Breast epithelium (tissue), 4 donors: ENCODE results near the gene NRXN2. TPM values are rescaled to one million over a fixed set of nuclear protein-coding genes. Genes with fewer than 3 reads are reported as not detected.

ENCODE experiments used
- DNase-seq, 2 donors: peaks; one replicate each; pipeline ENCODE4 v3.0.0-alpha.2; 2019; ENCODE audit warnings: low spot score in 2 of 2
- H3K27ac ChIP-seq, 2 donors: fragments of 200-600 bp; sonication (generic) in 1 of 2; one replicate each; pipeline ENCODE4 v1.5.1; 2016 to 2019; ENCODE audit warnings: mild to moderate bottlenecking in 1 of 2
- H3K27me3 ChIP-seq, 2 donors: fragments of 200-600 bp; sonication (generic) in 1 of 2; one replicate each; pipeline versions ENCODE4 v1.5.1 to v1.6.0; 2017 to 2019; ENCODE audit warnings: control low read depth in 1 of 2, mild to moderate bottlenecking in 1 of 2
- H3K36me3 ChIP-seq: fragments of 200-600 bp; one replicate; pipeline ENCODE4 v1.5.1; 2019
- H3K4me1 ChIP-seq, 2 donors: fragments of 200-600 bp; sonication (generic); one replicate each; pipeline ENCODE4 v1.5.1; 2016 to 2019; ENCODE audit warnings: control low read depth in 1 of 2
- H3K4me3 ChIP-seq, 3 donors: fragments of 200-600 bp; sonication (generic); 1 replicate in 2 of 3; 2 replicates in 1 of 3; pipeline ENCODE4 v1.5.1; 2016 to 2019; ENCODE audit warnings: mild to moderate bottlenecking in 3 of 3, moderate library complexity in 2 of 3
- H3K9me3 ChIP-seq, 2 donors: fragments of 200-600 bp; sonication (generic) in 1 of 2; one replicate each; pipeline ENCODE4 v1.5.1; 2016 to 2019; ENCODE audit warnings: control low read depth in 1 of 2
- CTCF ChIP-seq, 3 donors: fragments of 450-650 bp; IDR thresholded peaks; one replicate each; pipeline ENCODE4 v1.5.1; 2016 to 2017; ENCODE audit warnings: antibody characterized with exemption in 3 of 3, mild to moderate bottlenecking in 3 of 3, moderate library complexity in 3 of 3
- POLR2A ChIP-seq: fragments of 450-650 bp; IDR thresholded peaks from one replicate; pipeline ENCODE4 v1.6.1; 2016; ENCODE audit warnings: antibody characterized with exemption, mild to moderate bottlenecking, moderate library complexity
- POLR2AphosphoS5 ChIP-seq, 3 donors: sonication (generic); formaldehyde crosslinking; IDR thresholded peaks; one replicate each; pipeline ENCODE4 v1.6.1; 2017; ENCODE audit warnings: antibody characterized with exemption in 3 of 3
- intact Hi-C: fragments of 100-400 bp; cut with DNase I; formaldehyde crosslinking; loops from one replicate; pipeline ENCODE4 v1.15.1; 2023; ENCODE audit warnings: low total_unique reads
- total RNA-seq, 3 donors: library from RNA; depleted of rRNA; stranded (reverse); fragments of >200 nt; gene quantifications; one replicate each; pipeline ENCODE4 v1.1.0, GENCODE V29; 2016

Gene NRXN2
- total RNA-seq, 3 donors from 2014 or later = 1.8 to 4.3 (median 3.5) TPM

GRCh38 chr11:64607381-64607985, 115.5 kb downstream of the NRXN2 start:
- no peak for TF ChIP-seq POLR2A
- TF ChIP-seq CTCF (IDR thresholded peaks at IDR 0.05) = no peak
- TF ChIP-seq POLR2AphosphoS5 (IDR thresholded peaks at IDR 0.05) = no peak
- Histone ChIP-seq H3K27ac (peak overlapping the region; percentile 45 to 70), H3K4me1 (no peaks in the 10 kb centered on the region), H3K4me3 (peak overlapping the region; percentile 21 to 64 (median 45)), H3K36me3 (no peaks in the 10 kb centered on the region), H3K9me3 (no peaks in the 10 kb centered on the region), H3K27me3 (no peaks in the 10 kb centered on the region)
- DNase-seq = no peak
- intact Hi-C loops = no loop called here

GRCh38 chr11:64606796-64607380, 116.1 kb downstream of the NRXN2 start:
- Histone ChIP-seq H3K27ac (peak overlapping the region in 1 of 2 donors; percentile 70), H3K27me3 (no peaks in the 10 kb centered on the region)
- intact Hi-C loops = no loop called here

GRCh38 chr11:64605656-64606585, 117.1 kb downstream of the NRXN2 start:
- TF ChIP-seq CTCF (IDR thresholded peaks at IDR 0.05) (no peak), POLR2A (no peak), POLR2AphosphoS5 (IDR thresholded peaks at IDR 0.05) (no peak)
- Histone ChIP-seq H3K4me1 (no peaks in the 10 kb centered on the region), H3K27me3 (no peaks in the 10 kb centered on the region), H3K27ac (peak overlapping the region in 1 of 2 donors; percentile 55), H3K36me3 (no peaks in the 10 kb centered on the region), H3K9me3 (no peaks in the 10 kb centered on the region), H3K4me3 (no peak overlapping the region)
- intact Hi-C loops = no loop called here
- DNase-seq = no peak

More at GRCh38 chr11:64606796-64607380, 116.1 kb downstream of the NRXN2 start:
- DNase-seq = no peak
- Histone ChIP-seq H3K36me3 (no peaks in the 10 kb centered on the region), H3K4me1 (no peaks in the 10 kb centered on the region), H3K4me3 (no peak overlapping the region), H3K9me3 (no peaks in the 10 kb centered on the region)
- TF ChIP-seq POLR2A = no peak
- TF ChIP-seq POLR2AphosphoS5 (IDR thresholded peaks at IDR 0.05) = no peak
- TF ChIP-seq CTCF (IDR thresholded peaks at IDR 0.05) = no peak

GRCh38 chr11:64605244-64605560, 117.8 kb downstream of the NRXN2 start:
- Histone ChIP-seq H3K4me1 (no peaks in the 10 kb centered on the region), H3K4me3 (no peak overlapping the region), H3K36me3 (no peaks in the 10 kb centered on the region), H3K9me3 (no peaks in the 10 kb centered on the region), H3K27ac (no peak overlapping the region), H3K27me3 (no peaks in the 10 kb centered on the region)
- intact Hi-C loops = no loop called here
- no peak for TF ChIP-seq POLR2AphosphoS5 (IDR thresholded peaks at IDR 0.05)
- no peak for TF ChIP-seq POLR2A
- TF ChIP-seq CTCF (IDR thresholded peaks at IDR 0.05) = no peak
- no peak for DNase-seq
